Measurements from ENCODE around the gene MUC5B.
"Not testable (repeated sequence)": the region's sequence is repeated elsewhere in the genome, so short reads cannot be mapped to it uniquely, and the experiment has no call there.

MUC5B gene

DNA sequence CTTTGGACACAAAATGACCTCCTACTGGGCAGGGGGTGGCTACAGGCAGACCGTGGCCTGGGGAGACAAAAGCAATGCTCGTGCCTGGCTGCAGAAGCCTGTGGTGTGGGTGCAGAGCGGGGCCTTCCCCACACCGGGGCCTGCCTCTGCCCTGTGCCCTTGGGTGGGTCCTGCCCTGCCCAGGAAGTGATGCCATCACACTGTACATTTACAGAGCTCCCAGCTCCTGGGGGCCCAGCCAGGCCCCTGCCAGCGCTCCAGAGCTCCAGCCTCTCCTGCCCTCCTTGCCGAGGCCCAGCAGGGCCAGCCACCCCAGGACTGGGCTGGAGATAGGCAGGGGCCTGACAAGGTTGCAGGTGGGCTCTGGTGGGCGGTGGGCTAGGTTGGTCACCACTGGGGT, 40.1 kb downstream of the MUC5B start:
- TF ChIP-seq, protein P1, sequence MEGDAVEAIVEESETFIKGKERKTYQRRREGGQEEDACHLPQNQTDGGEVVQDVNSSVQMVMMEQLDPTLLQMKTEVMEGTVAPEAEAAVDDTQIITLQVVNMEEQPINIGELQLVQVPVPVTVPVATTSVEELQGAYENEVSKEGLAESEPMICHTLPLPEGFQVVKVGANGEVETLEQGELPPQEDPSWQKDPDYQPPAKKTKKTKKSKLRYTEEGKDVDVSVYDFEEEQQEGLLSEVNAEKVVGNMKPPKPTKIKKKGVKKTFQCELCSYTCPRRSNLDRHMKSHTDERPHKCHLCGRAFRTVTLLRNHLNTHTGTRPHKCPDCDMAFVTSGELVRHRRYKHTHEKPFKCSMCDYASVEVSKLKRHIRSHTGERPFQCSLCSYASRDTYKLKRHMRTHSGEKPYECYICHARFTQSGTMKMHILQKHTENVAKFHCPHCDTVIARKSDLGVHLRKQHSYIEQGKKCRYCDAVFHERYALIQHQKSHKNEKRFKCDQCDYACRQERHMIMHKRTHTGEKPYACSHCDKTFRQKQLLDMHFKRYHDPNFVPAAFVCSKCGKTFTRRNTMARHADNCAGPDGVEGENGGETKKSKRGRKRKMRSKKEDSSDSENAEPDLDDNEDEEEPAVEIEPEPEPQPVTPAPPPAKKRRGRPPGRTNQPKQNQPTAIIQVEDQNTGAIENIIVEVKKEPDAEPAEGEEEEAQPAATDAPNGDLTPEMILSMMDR (IDR thresholded peaks at IDR 0.05): no peak
- TF ChIP-seq ZFX (IDR thresholded peaks at IDR 0.05; ENCODE audit: borderline replicate concordance): no peak
- H3K27ac ChIP-seq: no peak overlapping the region

DNA sequence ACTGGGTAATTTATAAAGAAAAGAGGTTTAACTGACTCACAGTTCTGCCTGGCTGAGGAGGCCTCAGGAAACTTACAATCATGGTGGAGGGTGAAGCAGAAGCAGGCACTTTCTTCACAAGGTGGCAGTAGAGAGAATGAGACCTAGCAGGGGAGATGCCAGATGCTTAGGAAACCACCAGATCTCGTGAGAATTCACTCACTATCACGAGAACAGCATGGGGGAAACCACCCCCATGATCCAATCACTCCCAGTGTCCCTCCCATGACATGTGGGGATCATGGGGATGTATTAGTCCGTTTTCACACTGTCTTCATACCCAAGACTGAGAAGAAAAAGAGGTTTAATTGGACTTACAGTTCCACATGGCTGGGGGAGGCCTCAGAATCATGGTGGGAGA, 41.6 kb downstream of the MUC5B start:
- TF ChIP-seq, protein P1 (IDR thresholded peaks at IDR 0.05): peak; percentile 44
- not testable (repeated sequence) for H3K27ac ChIP-seq

DNA sequence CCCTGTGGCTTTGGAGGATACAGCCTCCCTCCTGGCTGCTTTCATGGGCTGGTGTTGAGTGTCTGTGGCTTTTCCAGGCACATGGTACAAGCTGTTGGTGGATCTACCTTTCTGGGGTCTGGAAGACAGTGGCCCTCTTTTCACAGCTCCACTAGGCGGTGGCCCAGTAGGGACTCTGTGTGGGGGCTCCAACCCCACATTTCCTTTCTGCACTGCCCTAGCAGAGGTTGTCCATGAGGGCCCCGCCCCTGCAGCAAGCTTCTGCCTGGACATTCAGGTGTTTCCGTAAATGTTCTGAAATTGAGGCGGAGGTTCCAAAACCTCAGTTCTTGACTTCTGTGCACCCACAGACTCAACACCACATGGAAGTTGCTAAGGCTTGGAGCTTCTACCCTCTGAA, 42.6 kb downstream of the MUC5B start:
- not testable (repeated sequence) for H3K27ac ChIP-seq

DNA sequence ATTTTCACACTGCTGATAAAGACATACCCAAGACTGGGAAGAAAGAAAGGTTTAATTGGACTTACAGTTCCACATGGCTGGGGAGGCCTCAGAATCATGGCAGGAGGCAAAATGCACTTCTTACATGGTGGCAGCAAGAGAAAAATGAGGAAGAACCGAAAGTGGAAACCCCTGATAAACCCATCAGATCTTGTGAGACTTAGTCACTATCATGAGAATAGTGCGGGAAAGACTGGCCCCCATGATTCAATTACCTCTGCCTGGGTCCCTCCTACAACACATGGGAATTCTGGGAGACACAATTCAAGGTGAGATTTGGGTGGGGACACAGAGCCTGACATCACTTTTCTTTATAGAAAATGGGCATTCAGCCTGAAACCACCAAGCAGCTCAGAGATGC, 44.1 kb downstream of the MUC5B start:
- not testable (repeated sequence) for H3K27ac ChIP-seq

DNA sequence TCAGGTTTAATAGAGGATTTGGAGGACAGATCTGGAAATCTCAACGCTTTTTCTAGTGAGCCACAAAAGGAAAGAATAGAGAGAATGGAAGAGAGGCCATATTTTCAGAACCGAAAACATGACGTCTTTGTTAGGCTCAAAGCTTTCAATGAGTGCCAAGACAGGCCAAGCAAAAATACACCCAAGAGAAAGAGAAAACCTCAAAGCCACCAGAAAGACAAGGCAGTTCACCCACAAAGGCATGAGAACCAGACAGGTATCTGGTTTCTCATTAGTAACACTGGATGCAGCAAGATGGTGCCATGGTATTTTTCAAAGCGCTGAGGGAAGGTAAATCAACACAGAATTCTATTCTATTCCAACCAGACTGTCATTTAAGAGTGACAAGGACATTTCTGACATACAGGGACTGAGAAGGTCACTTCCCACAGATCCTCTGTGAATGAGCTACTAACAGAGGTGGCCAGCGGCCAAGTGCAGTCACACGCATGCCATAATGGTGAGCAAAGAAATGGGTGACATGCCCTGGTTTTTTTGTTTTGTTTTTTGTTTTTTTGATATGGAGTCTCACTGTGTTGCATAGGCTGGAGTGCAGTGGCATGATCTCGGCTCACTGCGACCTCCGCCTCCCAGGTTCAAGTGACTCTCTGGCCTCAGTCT, 44.7 kb downstream of the MUC5B start:
- no peak overlapping the region for H3K27ac ChIP-seq
- TF ChIP-seq ZFX (IDR thresholded peaks at IDR 0.05; ENCODE audit: borderline replicate concordance): no peak
- TF ChIP-seq, protein P1 (IDR thresholded peaks at IDR 0.05): no peak

DNA sequence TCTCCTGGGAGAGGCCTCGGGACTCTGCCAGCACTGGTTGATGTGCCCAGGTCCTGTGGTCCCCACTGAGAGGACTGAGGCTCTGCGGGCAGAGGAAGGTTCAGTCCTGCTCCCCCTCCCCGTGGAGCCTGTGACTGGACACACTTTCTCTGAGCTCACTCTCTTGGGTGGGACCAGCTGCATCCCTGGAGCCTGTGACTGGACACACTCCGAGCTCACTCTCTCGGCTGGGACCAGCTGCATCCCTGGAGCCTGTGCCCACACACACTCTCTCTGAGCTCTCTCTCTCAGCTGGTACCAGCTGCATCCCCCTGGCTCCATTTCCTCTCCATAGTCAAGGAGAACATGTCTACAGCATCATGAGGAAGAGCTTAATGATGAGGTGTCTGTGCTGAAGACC, 47.1 kb downstream of the MUC5B start:
- no peak overlapping the region for H3K27ac ChIP-seq
- TF ChIP-seq ZFX (IDR thresholded peaks at IDR 0.05; ENCODE audit: borderline replicate concordance): no peak
- TF ChIP-seq, protein P1 (IDR thresholded peaks at IDR 0.05): no peak

DNA sequence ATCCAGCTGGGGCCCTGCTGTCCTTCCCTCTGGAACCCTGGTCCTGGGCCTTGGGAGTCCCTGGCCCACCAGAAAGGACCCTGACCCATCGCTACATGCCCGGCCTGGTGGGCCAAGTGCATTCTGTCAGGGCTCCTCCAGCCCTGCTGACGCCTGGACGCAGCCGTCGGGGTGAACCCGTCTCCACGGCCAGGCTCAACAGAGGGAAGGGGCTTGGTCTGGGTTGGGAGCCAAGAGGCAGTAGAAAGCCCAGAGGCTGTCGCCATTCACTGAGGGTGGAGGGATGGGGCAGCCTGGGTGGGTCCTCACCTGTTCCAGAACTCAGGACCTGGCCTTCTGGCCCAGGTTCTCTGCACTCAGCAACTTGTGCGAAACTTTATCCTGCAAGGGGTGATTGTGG, 47.6 kb downstream of the MUC5B start:
- no peak overlapping the region for H3K27ac ChIP-seq

DNA sequence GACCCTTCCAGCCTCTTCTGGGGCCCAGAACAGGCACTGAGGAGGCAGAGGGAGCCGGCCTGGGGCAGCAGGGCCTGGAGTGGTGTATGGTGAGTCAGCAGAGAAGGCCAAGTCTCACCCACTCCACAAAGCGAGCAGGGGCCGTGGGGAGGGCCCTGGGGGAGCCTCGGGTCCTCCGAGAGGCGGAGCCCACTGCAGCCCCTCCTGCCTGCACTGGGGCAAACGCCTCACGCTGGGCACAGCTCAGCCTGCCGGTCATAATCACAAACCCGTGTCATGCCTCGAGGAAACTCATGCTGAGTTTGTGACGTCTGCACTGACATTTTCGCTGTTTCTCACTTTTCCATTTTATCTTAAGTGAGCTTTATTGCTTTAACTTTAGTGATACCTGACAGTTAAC, 48.1 kb downstream of the MUC5B start:
- H3K27ac ChIP-seq: no peak overlapping the region
- TF ChIP-seq, protein P1 (IDR thresholded peaks at IDR 0.05): no peak
- no peak for TF ChIP-seq ZFX (IDR thresholded peaks at IDR 0.05; ENCODE audit: borderline replicate concordance)

More for the DNA sequence above, 47.6 kb downstream of the MUC5B start:
- no peak for TF ChIP-seq ZFX (IDR thresholded peaks at IDR 0.05; ENCODE audit: borderline replicate concordance)
- TF ChIP-seq, protein P1 (IDR thresholded peaks at IDR 0.05): no peak
